ELR (cell line): Measurements from ENCODE around the gene COL4A4.

Experiments
- DNase-seq: peaks from one replicate; pipeline ENCODE4 v3.0.0-alpha.2; 2015; ENCODE audit warnings: low read depth

COL4A4 gene

GRCh38 chr2:227161947-227162346, 2.1 kb downstream of the COL4A4 start:
- DNase-seq = no peak

- DNase-seq = no peak
These were observed 3.8 kb downstream of the COL4A4 start for GRCh38 chr2:227160164-227160563.

GRCh38 chr2:227154986-227155774, 8.8 kb downstream of the COL4A4 start:
- peak; percentile 41 for DNase-seq

- no peak for DNase-seq
These were observed 10.1 kb downstream of the COL4A4 start for GRCh38 chr2:227153758-227154486.

- no peak for DNase-seq
These were observed 10.7 kb downstream of the COL4A4 start for GRCh38 chr2:227153307-227153706.

GRCh38 chr2:227152093-227152766, 11.8 kb downstream of the COL4A4 start:
- no peak for DNase-seq

GRCh38 chr2:227150222-227150936, 13.6 kb downstream of the COL4A4 start:
- DNase-seq = no peak

GRCh38 chr2:227148106-227148505, 15.9 kb downstream of the COL4A4 start:
- DNase-seq = no peak

GRCh38 chr2:227147023-227147422, 17.0 kb downstream of the COL4A4 start:
- DNase-seq = peak; percentile 25

GRCh38 chr2:227146456-227146855, 17.5 kb downstream of the COL4A4 start:
- no peak for DNase-seq

GRCh38 chr2:227143895-227144294, 20.1 kb downstream of the COL4A4 start:
- DNase-seq = no peak

GRCh38 chr2:227141301-227141700, 22.7 kb downstream of the COL4A4 start:
- DNase-seq = no peak

GRCh38 chr2:227134591-227134990, 29.4 kb downstream of the COL4A4 start:
- no peak for DNase-seq

- no peak for DNase-seq
These were observed 31.0 kb downstream of the COL4A4 start for GRCh38 chr2:227132986-227133385.

GRCh38 chr2:227130636-227131035, 33.4 kb downstream of the COL4A4 start:
- no peak for DNase-seq

- no peak for DNase-seq
These were observed 36.8 kb downstream of the COL4A4 start for GRCh38 chr2:227127201-227127600.

GRCh38 chr2:227125506-227125905, 38.5 kb downstream of the COL4A4 start:
- peak; percentile 17 for DNase-seq

- no peak for DNase-seq
These were observed 39.2 kb downstream of the COL4A4 start for GRCh38 chr2:227124811-227125210.

GRCh38 chr2:227123697-227124096, 40.3 kb downstream of the COL4A4 start:
- no peak for DNase-seq

GRCh38 chr2:227118353-227118752, 45.7 kb downstream of the COL4A4 start:
- DNase-seq = no peak

GRCh38 chr2:227117852-227118251, 46.2 kb downstream of the COL4A4 start:
- DNase-seq = no peak

- peak; percentile 5 for DNase-seq
These were observed 47.0 kb downstream of the COL4A4 start for GRCh38 chr2:227117027-227117426.
